Left ventricle myocardium superior (tissue), 1 donor: ENCODE data around the gene CPNE5. TPM values are rescaled to one million over a fixed set of nuclear protein-coding genes. Genes with fewer than 3 reads are reported as not detected.

Source experiments
- ATAC-seq: fragments of 200-7000 bp; cut with Tn5 transposase; one replicate; pipeline ENCODE4 v1.9.1; 2020; ENCODE audit warnings: mild to moderate bottlenecking, moderate library complexity
- DNase-seq: peaks from one replicate; pipeline ENCODE4 v3.0.0-alpha.2; 2020
- intact Hi-C: fragments of 100-400 bp; cut with micrococcal nuclease; formaldehyde crosslinking; loops from one replicate; pipeline ENCODE4 v1.11.0; 2022
- total RNA-seq: library from RNA; stranded (reverse); fragmentation: NEBNext Ultra II Directional; extraction: Animal tissue kit (Norgen Biotek cat#: 25700); gene quantifications from one replicate; pipeline ENCODE4 v1.2.1, GENCODE V29; 2021
- donor health status: DM: no; HTN: yes; CAD: no; lungs with severe emphysema.

Gene CPNE5
- total RNA-seq, 1 donor from 2014 or later, result 20.4 TPM

DNA sequence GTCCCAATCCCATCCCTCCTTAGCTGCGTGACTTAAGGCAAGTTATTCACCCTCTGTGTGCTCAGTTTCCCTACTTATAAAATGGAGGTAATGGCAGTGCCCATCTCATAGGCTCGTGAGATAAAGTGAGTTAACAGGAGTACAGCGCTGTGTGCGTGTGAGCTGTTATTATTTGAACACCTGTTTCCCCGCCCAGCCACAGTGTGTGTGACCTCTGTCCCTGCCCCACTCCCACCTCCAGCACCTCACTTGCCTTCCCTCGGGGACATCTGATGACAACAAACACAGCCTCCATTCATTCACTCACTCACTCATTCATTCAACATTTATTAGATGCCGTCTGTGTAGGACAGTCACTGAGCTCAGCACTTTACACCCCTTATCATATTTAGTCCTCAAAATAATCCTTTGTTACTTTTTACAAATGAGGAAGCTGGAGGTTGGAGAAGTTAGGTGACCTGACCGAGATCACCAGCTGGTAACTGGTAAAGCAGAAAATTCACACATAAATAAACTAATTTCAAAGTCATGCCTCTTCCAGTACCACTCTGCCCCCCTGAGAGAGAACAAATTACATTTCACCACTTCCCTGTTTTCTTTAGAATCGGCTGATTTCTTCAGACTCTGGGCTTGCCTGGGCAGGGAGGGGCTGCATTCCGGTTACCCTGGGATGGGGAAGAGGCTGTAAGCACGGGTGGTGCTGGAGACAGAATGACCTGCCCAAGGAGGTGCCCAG, 58.6 kb downstream of the CPNE5 start:
- intact Hi-C loops, result no loop called here

GRCh38 chr6:36779227-36779626, 60.0 kb downstream of the CPNE5 start:
- no peak for ATAC-seq
- peak; percentile 9 for DNase-seq

More for the DNA sequence above, 58.6 kb downstream of the CPNE5 start:
- peak; percentile 28 for DNase-seq
- no peak for ATAC-seq

DNA sequence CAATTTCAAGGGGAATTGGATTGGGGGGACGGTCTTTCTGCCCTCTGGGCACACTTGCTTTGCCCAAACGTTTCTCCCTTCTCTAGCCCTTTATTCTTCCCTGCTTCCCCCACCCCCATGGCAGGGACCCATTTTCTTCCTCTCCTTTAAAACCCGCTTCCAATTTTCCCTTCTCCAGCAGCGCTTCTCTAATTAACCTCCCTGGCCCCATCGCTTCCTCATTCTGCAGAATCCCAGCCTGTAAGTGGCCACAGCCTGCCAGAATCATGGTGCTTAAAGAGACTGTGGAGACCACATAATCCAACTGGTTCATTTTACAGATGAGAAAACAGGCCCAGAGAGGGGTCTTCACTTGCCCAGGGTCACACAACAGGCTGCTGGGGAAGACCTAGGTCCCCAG, 61.4 kb downstream of the CPNE5 start:
- DNase-seq, result no peak
- intact Hi-C loops, result no loop called here
- no peak for ATAC-seq

More at GRCh38 chr6:36779227-36779626, 60.0 kb downstream of the CPNE5 start:
- intact Hi-C loops, result no loop called here

DNA sequence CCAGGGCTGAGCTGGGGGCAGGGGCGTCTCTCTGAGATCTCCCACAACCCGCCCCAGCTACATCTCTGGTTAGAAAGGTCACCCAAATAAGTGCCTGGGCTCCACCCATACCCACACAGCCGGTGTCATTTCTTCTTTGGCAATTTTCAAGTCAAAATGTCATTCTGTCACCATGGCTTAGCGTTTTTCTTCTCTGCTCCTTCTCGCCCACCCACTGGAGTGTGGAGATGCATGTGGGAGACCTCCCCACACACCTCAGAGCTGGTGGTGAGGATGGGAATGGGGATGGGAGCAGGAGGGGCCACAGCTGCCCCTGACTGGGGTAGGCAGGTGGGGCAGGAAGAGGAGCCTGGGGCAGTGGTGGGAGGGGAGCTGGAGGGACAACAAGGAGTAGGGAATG, 63.1 kb downstream of the CPNE5 start:
- ATAC-seq, result no peak
- no peak for DNase-seq
- intact Hi-C loops, result no loop called here

DNA sequence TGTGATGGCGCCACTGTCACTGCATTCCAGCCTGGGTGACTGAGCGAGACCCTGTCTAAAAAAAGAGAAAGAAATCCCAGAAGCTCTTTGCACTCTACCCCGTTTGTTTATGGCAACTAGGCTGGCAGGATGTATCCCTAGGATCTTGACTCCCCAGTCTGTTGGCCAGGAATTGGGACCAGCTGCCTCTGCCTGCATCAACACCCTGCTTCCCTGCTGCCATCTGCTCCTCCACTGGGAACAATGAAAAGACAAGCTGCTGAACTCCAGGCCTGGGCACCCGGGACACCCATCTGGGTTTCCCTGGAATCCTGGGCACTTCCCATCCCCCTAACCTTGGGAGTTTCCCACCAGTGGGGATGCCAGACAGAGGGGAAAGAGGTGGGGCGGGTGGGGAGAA, 64.9 kb downstream of the CPNE5 start:
- ATAC-seq, result no peak

GRCh38 chr6:36772397-36772796, 66.8 kb downstream of the CPNE5 start:
- intact Hi-C loops, result no loop called here

More for the DNA sequence above, 64.9 kb downstream of the CPNE5 start:
- DNase-seq, result no peak
- intact Hi-C loops, result no loop called here

GRCh38 chr6:36771145-36771544, 68.1 kb downstream of the CPNE5 start:
- no peak for DNase-seq
- intact Hi-C loops, result no loop called here
- ATAC-seq, result no peak

More at GRCh38 chr6:36772397-36772796, 66.8 kb downstream of the CPNE5 start:
- DNase-seq (no peak), ATAC-seq (no peak)

DNA sequence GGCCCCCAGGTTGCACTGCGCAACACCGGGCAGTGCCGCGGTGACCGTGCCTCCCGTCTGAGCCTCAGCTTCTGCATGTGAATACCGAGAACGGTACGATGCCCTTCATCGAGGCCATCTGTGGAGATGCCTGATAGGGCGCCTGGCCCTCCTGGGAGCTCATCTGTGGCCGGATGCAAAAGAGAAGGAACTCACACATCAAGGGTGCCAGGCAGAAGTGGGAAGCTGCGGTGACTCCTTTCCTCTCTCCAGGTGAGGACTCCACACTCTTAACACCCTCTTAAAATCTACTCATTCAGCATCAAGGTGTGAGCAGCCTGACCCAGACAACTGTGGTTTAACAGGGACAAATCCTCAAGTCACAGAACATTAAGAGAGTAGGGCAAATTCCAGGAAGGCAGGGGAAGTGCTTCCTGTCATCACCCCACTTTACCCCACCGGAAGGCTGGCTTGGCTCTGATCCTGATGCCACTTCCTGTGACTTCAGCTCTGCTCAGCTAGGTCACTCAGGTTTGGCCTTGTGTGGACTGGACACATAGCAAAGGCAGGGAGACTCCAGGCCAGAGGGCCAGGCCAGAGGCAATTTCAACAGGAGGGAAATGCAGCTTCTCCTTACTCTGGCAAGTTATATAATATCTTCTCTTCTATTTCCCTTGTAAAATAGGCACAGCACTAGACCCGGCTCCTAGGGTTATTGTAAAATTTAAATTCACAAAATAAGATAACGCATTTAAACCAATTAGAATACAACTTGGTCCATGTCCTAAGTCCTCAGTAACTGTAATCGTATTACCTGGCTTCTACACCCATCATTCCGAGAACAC, 69.4 kb downstream of the CPNE5 start:
- intact Hi-C loops, result loop anchor here (5.0 kb wide), 1 partner anchor 82 kb away; no protein-coding TSS in a partner anchor
- DNase-seq, result peak; percentile 32

DNA sequence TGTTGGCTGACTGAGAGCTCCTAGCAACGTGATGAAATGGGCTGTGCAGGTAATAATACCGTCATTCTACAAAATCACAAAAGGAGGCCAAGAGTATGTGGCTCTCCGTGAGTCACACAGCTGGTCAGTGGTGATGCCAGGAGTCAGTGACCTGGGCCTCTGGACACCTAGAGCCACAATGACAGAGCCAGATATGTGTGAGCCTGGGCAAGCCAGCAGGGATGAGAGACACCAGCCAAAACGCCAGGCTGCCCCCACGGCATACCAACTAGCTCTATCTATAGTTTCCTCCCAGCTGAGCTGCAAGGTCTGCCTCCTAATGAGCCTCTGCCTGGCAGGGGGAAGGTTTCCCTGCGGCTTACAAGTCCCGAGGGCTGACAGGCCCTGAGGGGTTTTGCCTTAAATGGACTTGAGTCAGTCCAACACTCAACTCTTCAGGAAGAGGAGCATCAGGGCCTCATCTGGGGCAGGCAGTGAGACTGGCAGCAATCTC, 70.0 kb downstream of the CPNE5 start:
- ATAC-seq, result peak; percentile 73
- peak; percentile 51 for DNase-seq
- intact Hi-C loops, result loop anchor here (5.0 kb wide), 1 partner anchor 83 kb away; no protein-coding TSS in a partner anchor

More for the DNA sequence above, 69.4 kb downstream of the CPNE5 start:
- ATAC-seq, result peak; percentile 4

DNA sequence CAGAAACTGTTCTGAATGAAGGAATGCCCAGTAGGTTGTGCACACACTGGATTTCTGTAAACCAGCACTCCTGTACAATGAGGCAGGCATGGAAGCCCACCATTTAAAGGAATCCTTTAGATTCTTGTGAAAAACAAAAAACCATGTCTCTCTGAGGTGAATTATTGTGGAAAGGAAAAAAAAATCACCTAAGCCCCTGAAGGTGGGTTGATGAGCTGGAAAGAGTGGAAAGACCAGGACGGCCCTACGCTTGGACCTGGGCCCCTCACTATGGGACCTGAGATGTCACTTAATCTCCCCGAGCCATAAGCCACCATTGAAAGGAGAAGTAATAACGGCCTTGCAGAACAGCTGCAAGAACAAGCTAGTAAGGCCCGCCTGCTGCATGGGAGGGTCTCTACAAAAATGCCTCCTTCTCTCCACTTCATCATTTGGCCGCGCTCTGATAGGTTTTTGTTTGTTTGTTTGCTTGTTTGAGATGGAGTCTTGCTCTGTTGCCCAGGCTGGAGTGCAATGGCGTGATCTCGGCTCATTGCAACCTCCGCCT, 72.8 kb downstream of the CPNE5 start:
- intact Hi-C loops, result loop anchor here (5.0 kb wide), 1 partner anchor 86 kb away; no protein-coding TSS in a partner anchor
- DNase-seq, result no peak

DNA sequence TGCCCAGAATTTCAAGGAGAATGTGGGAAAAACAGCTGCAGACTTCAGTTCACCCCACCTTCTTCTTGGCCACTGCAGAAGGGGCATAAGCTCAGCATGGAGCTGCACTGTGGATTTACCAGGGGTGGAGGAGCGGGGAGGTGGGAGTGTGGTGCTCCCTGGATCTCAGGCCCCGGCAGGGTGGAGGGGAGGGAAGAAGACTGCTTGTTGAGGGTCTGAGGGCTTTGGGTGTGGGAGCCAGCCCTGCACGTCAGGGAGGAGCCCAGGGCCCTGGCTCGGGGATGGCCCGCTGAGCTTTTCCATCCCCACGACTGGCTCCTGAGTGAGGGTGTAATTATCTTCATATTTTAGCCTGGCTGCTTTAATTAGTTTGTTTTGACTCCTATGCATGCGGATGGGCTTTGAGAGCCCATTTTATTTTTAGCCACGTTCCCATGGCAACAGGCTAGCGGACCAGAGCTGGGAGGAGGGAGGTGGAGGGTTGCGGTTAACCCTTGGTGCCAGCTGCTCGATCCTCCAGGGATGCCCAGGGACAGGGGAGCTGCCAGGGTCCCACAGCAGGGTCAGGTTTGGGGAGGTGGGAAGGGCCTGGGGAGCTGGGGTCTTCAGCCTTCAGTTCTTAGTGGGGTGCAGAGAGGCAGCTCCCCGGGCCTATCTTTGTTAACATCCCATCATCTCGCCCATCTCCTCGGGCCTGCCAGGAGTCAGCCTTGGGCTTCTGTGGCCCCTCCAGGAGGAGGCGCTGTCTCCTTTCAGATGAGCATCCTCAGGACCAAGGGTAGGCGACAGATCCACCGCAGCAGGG, 73.4 kb downstream of the CPNE5 start:
- DNase-seq, result peak; percentile 86
- intact Hi-C loops, result loop anchor here (5.0 kb wide), 1 partner anchor 87 kb away; no protein-coding TSS in a partner anchor
- ATAC-seq, result peak; percentile 66

More for the DNA sequence above, 72.8 kb downstream of the CPNE5 start:
- ATAC-seq, result no peak

DNA sequence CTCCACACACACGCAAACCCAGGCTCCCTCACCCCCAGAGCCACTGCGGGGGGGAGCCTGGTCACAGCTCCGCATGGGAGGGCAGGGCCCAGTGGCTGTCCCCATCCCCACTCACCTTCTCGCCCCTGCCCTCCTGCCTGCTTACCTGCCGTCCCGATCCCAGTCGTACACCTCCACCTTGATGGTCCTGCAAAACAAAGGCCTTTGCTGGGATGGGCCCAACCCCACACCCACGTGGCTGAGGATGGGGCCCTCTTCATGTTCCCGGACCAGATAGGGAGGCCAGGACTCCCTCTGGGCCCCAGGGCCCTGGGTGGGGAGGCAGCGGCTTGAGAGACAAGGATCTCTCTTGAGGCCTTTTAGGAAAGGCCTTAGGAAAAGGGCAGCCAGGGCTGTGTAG, 74.1 kb downstream of the CPNE5 start:
- DNase-seq (peak; percentile 27), ATAC-seq (no peak)
- intact Hi-C loops, result loop anchor here (5.0 kb wide), 1 partner anchor 87 kb away; no protein-coding TSS in a partner anchor

DNA sequence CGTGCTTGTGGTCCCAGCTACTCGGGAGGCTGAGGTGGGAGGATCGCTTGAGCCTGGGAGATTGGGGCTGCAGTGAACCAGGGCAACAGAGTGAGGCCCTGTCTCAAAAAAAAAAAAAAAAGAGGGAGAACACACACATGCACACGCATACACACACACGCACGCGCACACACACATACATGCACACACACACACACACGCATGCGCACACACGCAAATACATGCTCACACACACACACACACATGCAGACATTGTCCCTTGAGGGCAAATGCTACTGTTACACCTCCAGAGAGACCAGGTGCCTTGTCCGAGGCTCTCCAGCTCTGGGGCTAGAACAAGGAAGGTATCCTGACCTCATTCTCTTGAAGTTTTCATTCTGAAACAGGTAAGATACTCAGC, 77.1 kb downstream of the CPNE5 start:
- intact Hi-C loops, result loop anchor here (5.0 kb wide), 1 partner anchor 255 kb away; no protein-coding TSS in a partner anchor
- ATAC-seq (no peak), DNase-seq (peak; percentile 19)

DNA sequence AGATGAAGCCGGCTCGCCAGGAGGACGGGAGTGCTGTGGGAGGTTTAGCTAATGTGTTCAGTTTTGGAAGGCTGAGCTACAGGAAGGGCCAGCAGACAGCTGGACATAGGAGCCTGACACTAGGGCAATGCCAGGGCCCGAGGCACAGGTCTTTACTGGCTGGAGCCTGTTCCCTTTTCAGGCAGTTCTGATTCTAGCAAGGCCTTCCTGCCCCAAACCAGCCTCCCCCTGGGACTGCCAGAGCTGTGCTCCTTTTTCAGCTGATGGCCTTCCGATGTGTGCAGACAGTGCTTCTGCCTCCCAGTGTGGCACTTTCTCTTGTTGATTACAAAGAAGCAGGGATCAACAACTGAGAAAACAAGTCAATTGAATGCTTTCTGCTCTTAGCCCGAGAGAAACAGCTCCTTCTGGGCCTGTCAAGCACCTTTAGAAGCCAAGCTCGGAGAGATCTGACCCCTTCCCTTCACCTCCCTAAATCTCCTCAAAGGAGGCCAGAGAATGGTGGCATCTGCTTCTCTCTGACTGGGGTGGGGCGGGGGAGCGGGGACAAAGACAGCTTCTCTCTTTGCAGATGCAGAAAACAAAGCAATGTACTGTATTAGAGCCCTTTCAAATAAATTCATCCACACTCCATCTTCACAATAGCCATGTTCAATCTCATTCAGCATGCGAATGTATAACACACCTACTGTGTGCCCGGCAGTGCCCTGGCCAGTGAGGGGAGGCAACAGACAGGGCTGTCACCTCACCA, 78.4 kb downstream of the CPNE5 start:
- ATAC-seq (no peak), DNase-seq (no peak)
- intact Hi-C loops, result loop anchor here (5.0 kb wide), 1 partner anchor 256 kb away; no protein-coding TSS in a partner anchor

GRCh38 chr6:36759148-36759759, 80.0 kb downstream of the CPNE5 start:
- intact Hi-C loops, result loop anchor here (2.0 kb wide), 1 partner anchor 136 kb away; no protein-coding TSS in a partner anchor
- peak; percentile 89 for ATAC-seq
- peak; percentile 88 for DNase-seq

DNA sequence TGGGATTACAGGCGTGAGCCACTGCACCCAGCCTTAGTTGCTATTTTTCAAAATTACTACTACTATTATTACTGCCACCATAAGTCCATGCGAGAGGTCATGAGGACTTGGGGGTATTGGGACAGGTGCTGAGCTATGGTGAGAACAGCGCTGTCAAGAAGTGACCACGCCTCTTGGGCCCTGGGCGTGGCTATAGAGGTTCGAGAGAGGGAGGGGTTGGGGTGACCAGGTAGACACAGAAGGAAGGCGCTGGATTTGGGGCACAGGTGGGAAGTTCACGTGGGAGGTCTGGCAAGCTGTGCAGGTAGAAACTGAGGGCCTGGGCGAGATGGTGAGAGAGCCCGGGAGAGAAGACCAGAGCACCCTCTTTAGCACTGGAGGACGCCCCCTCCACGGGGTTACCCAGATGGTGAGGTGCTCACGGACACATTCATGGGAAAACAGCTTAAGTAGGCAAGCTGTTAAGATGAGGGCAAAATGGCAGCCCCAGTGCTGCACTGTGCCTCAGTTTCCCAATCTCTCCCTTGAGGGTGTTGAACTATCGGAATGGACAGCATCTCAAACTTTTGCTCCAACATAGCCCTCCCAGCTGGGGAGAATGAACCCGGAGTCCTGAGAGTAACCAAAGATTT, 80.6 kb downstream of the CPNE5 start:
- no peak for ATAC-seq

More for the DNA sequence above, 80.6 kb downstream of the CPNE5 start:
- DNase-seq, result no peak
- intact Hi-C loops, result loop anchor here (2.0 kb wide), 1 partner anchor 136 kb away; no protein-coding TSS in a partner anchor
